Natural killer cell treated with Interleukin-12 subunit alpha and Interleukin-12 subunit beta and Interleukin-15 and Interleukin-18, amount 100 ng/mL, for 72 hours (primary cell): ENCODE results near the gene LRCH4. TPM values are rescaled to one million over a fixed set of nuclear protein-coding genes. Genes with fewer than 3 reads are reported as not detected.

ENCODE experiments used
- ATAC-seq, 2 donors: fragments of 150-1000 bp; cut with Tn5 transposase in 1 of 2; sonication (Bioruptor Pico), chemical (Tn5 transposase) in 1 of 2; 2 replicates each; pipeline ENCODE4 v1.10.0; 2021
- DNase-seq: peaks from one replicate; pipeline ENCODE4 v3.0.0; 2022; ENCODE audit warnings: low spot score
- H3K27ac Mint-ChIP-seq, 2 donors: 1 replicate in 1 of 2; 2 replicates in 1 of 2; pipeline ENCODE4 v1.8.0; 2022; ENCODE audit warnings: mixed read lengths in 2 of 2, mild to moderate bottlenecking in 1 of 2, moderate library complexity in 1 of 2
- H3K27me3 Mint-ChIP-seq, 2 donors: 1 replicate in 1 of 2; 2 replicates in 1 of 2; pipeline ENCODE4 v1.8.0; 2022; ENCODE audit warnings: mixed read lengths in 2 of 2
- H3K36me3 Mint-ChIP-seq: one replicate; pipeline ENCODE4 v1.8.0; 2022; ENCODE audit warnings: mixed read lengths
- H3K4me1 Mint-ChIP-seq, 2 donors: 1 replicate in 1 of 2; 2 replicates in 1 of 2; pipeline ENCODE4 v1.8.0; 2022; ENCODE audit warnings: low read depth in 2 of 2, mixed read lengths in 2 of 2, mild to moderate bottlenecking in 1 of 2
- H3K4me3 Mint-ChIP-seq: one replicate; pipeline ENCODE4 v1.8.0; 2022; ENCODE audit warnings: mixed read lengths
- H3K9me3 Mint-ChIP-seq: 2 replicates; pipeline ENCODE4 v1.8.0; 2022; ENCODE audit warnings: mixed read lengths
- total RNA-seq, 2 donors: library from RNA; stranded (reverse); gene quantifications; one replicate each; pipeline ENCODE4 v1.2.3, GENCODE V29; 2022

Gene LRCH4, protein sequence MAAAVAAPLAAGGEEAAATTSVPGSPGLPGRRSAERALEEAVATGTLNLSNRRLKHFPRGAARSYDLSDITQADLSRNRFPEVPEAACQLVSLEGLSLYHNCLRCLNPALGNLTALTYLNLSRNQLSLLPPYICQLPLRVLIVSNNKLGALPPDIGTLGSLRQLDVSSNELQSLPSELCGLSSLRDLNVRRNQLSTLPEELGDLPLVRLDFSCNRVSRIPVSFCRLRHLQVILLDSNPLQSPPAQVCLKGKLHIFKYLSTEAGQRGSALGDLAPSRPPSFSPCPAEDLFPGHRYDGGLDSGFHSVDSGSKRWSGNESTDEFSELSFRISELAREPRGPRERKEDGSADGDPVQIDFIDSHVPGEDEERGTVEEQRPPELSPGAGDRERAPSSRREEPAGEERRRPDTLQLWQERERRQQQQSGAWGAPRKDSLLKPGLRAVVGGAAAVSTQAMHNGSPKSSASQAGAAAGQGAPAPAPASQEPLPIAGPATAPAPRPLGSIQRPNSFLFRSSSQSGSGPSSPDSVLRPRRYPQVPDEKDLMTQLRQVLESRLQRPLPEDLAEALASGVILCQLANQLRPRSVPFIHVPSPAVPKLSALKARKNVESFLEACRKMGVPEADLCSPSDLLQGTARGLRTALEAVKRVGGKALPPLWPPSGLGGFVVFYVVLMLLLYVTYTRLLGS
- total RNA-seq: 100 to 1,000 TPM; 125 to 150 TPM

DNA sequence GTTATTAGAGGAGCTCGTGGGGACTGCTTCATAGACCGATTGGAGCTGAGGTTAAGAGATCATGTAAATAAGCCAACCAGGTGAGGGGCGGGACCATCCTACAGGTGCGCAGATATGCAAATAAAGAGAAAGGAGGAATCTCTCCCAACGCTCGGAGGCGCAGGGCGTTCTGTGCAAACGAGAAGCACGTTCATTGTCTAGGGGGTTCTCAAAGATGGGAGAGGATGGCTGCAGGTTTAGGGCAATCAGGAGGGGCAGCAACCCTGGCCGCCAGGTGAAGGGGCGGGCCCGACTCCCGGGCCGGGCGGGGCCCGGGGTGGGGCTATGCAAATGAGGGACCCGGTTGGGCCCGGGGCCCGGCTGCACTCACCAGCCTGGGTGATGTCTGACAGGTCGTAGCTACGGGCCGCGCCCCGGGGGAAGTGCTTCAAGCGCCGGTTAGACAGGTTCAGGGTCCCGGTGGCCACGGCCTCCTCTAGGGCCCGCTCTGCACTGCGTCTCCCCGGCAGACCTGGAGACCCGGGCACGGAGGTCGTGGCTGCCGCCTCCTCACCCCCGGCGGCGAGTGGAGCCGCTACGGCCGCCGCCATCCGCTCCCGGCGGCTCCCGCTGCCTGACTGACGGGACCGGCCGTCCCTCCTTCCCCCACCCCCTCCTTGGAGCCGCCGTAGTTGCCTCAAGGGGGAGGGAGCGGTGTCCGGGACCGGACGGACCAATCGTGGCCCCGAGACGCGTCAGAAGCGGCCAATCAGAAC lies at the start of gene LRCH4:
Gene LRCH4 (minus strand): TSS at position 619 of the 755 bp plus-strand sequence. CDS start 29 bp downstream, at position 590.
- Mint-ChIP-seq H3K9me3 (no peaks in the 10 kb centered on the region), H3K27me3 (peaks cover 6 to 7% of the 10 kb centered on the region in 2 donors), H3K36me3 (no peaks in the 10 kb centered on the region), H3K4me3 (peak within 1 kb of the TSS; percentile 98), H3K4me1 (peaks cover 25 to 29% of the 10 kb centered on the region in 2 donors), H3K27ac (peak within 1 kb of the TSS; percentile 96 to 97)
- ATAC-seq (peak; percentile 32 to 55), DNase-seq (no peak)

DNA sequence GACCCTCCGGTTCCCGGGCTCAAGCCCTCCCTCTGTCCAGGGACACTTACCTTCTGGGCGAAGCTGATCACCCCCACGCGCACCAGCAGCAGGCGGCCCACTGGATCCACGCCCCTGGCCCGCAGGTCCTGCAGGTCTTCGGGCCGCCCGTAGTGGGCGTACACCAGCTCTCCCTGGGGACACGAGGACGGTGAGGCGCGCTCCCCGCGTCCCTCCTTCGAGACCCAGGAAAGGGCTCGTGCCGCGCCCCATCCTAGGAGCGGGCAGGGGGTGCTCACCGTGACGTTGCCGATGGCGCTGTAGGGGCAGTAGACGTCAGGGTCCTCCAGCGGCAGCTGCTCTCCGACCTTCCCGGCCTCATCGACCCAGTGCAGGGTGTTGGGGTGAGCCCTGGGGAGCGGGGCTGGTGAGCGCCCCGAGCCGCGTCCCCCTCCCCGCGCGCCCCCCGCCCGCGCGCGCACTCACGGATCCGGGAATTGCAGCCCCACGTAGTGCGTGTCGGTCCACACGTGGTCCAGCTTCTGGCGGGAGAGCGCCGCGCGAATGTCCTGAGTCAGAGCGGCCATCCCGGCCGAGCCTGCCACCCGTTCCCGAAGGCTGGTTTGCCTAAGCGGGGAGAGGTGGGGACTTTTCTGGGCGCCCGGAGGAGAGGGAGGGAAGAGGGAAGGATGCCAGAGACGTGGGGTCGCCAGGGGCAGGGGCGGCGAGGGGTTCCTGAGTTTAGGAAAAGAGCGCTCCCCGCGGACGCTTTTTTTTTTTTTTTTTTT lies 47.2 kb upstream of the LRCH4 start:
- peak; percentile 69 for DNase-seq
- Mint-ChIP-seq H3K27me3 (no peaks in the 10 kb centered on the region), H3K36me3 (no peaks in the 10 kb centered on the region), H3K27ac (peak overlapping the region; percentile 77 to 82), H3K4me3 (peak overlapping the region; percentile 86), H3K9me3 (no peaks in the 10 kb centered on the region), H3K4me1 (peaks cover 7 to 20% of the 10 kb centered on the region in 2 donors)
- ATAC-seq: peak; percentile 80 to 83

DNA sequence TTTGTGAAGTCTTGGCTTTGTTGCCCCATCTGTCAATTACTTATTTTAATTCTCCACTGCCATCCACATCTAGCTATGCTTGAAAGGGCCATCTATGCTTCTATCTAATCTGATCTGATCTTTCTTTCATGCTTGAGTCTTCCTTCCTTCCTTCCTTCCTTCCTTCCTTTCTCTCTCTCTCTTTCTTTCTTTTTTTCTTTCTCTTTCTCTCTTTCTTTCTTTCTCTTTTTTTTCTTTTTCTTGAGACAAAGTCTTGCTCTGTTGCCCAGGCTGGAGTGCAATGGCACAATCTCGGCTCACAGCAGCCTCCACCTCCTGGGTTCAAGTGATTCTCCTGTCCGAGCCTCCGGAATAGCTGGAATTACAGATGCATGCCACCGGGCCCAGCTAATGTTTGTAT lies 44.1 kb upstream of the LRCH4 start:
- Mint-ChIP-seq H3K27me3 (no peaks in the 10 kb centered on the region), H3K36me3 (no peaks in the 10 kb centered on the region), H3K4me3 (no peak overlapping the region), H3K9me3 (no peaks in the 10 kb centered on the region), H3K4me1 (peaks cover 13 to 33% of the 10 kb centered on the region in 2 donors), H3K27ac (peak overlapping the region in 1 of 2 donors; percentile 26)
- DNase-seq: no peak
- ATAC-seq: no peak

DNA sequence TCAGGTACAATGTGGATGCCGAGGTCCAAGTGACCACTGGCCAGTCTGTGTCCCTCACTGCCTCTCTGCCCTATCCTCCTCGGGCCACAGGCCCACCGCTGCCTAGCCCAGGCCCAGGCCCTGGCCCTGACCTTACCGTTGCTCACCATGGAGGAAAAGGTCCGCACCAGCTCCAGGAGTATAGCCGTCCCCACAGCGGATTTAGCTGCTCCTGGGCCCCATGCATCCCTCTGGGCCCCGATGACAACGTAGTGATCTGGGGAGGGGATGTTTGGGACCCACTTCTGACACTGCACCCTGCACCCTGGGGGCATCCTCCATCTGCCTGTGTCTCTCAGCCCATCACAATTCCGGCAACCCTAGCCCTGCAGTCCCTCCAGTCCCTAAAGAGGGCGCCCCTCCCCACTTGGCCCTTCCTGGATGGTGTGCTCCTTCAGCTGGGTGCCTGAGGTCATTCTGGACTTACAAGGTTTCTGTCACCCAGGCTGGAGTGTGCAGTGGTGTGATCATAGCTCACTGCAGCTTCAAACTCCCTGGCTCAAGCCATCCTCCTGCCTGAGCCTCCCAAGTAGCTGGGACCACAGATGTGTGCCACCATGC lies 43.3 kb upstream of the LRCH4 start:
- H3K4me3 Mint-ChIP-seq: no peak overlapping the region
- no peaks in the 10 kb centered on the region for H3K36me3 Mint-ChIP-seq
- DNase-seq (no peak), ATAC-seq (no peak)
- peaks cover 12 to 32% of the 10 kb centered on the region in 2 donors for H3K4me1 Mint-ChIP-seq
- H3K9me3 Mint-ChIP-seq: no peaks in the 10 kb centered on the region
- H3K27ac Mint-ChIP-seq: peak overlapping the region; percentile 62 to 68
- H3K27me3 Mint-ChIP-seq: no peaks in the 10 kb centered on the region

DNA sequence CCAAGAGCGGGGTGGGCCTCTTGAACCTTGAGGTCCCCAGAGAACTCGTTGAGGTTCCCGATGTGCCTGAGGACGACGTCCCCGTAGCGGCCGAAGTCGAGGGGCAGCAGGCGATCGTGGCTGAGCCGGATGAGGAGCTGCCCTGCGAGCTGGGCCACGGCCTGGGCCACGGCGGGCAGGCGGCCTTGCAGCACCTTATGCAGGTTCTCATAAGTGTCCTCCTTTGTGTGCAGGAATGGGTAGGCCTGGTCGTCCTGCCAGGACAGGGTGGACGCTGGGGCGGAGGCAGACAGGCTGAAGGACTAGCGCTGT lies 41.3 kb upstream of the LRCH4 start:
- peak overlapping the region in 1 of 2 donors; percentile 46 for H3K27ac Mint-ChIP-seq

DNA sequence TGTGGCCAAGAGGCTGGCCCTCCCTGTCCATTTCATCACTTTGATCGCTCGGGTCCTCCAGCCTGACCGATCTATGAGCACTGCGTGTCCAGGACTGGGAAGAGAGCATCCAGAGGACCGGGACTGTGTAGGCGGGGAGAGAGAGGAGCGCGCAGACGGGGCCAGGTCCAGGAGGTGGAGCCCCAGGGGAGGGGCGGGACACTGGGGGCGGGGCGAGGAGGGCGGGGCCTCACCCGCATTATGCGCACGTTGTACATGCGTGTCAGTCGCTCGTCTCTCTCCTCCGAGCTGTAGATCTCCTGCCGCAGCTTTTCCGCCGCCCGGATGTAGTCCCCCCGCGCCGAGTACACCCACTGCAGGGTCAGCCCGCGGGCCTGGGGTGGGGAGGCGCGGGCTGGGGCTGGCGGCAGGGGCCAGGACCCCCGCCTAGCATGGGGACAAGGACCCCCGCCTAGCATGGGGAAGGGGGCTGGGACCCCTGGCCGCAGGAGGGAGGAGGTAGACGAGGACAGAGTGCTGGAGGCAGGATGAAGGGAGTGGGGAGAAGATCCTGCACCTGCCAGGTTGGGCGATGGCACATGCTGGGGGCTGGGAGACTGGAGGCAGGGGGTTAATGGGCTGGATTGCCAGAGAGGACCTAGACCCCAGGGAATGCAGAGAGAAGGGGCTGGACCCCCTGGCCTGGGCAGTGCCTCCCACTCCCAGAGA lies 40.8 kb upstream of the LRCH4 start:
- H3K27ac Mint-ChIP-seq: peak overlapping the region; percentile 46 to 56
- H3K36me3 Mint-ChIP-seq: no peaks in the 10 kb centered on the region
- H3K4me1 Mint-ChIP-seq: peaks cover 6 to 21% of the 10 kb centered on the region in 2 donors
- H3K9me3 Mint-ChIP-seq: no peaks in the 10 kb centered on the region
- peak overlapping the region; percentile 65 for H3K4me3 Mint-ChIP-seq
- peak; percentile 98 to 99 for ATAC-seq
- H3K27me3 Mint-ChIP-seq: no peaks in the 10 kb centered on the region
- DNase-seq: peak; percentile 86

More for the DNA sequence above, 41.3 kb upstream of the LRCH4 start:
- no peaks in the 10 kb centered on the region for H3K27me3 Mint-ChIP-seq
- H3K36me3 Mint-ChIP-seq: no peaks in the 10 kb centered on the region
- ATAC-seq (no peak), DNase-seq (no peak)
- peaks cover 6 to 23% of the 10 kb centered on the region in 2 donors for H3K4me1 Mint-ChIP-seq
- no peaks in the 10 kb centered on the region for H3K9me3 Mint-ChIP-seq
- H3K4me3 Mint-ChIP-seq: peak overlapping the region; percentile 65

DNA sequence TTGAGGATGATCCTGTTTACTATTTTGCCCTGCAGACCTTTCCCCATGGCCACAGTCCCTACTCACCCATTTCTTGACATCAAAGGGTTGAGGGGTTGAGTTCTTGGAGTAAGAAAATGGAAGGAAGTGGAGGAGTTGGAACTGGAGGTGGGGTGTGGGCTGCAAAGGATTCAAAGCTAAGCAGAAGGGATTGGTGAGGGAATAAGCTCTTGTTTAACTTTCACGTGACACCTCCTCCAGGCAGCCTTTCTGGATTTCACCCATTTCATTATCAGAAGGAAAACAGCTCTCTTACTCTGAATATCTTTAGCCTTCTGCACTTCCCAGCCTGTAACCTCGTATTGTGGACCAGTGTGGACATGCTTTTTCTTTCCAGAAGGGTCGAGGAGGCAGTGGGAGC lies 40.1 kb upstream of the LRCH4 start:
- Mint-ChIP-seq H3K27me3 (no peaks in the 10 kb centered on the region), H3K4me1 (peaks cover 6 to 21% of the 10 kb centered on the region in 2 donors), H3K9me3 (no peaks in the 10 kb centered on the region), H3K36me3 (no peaks in the 10 kb centered on the region), H3K27ac (peak overlapping the region; percentile 46 to 56), H3K4me3 (peak overlapping the region; percentile 65)
- ATAC-seq (no peak), DNase-seq (no peak)

DNA sequence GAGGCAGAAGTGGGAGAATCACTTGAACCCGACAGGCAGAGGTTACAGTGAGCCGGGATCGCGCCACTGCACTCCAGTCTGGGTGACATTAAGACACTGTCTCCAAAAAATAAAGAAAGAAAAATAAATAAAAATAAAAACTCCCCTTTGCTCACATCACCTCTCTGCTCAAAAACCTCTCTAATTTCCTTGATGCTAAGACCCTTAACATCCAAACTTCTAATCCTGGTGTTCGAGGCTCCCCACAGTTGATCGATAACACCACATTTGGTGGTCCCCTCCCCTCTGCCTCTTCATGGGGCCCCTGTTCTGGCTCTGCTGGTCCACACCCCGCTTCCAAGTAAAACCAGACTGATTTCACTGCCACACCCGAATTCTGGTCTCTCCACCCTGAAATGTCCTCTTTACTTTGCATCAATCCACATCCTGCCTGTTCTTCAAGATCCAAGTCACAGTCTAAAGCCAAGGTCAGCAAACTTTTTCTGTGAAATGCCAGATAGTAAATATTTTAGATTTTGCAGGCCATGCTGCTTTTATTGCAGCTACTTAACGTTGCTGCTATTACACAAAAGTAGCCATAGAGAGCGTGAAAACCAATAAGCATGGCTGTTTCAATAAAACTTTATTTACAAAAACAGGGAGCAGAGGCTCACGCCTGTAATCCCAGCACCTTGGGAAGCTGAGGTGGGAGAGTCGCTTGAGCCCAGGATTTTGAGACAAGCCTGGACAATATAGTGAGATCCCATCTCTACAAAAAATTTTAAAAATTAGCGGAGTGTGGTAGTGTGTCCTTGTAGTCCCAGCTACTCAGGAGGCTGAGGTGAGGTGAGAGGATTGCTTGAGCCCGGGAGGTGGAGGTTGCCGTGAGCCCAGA lies 38.3 kb upstream of the LRCH4 start:
- Mint-ChIP-seq H3K27me3 (no peaks in the 10 kb centered on the region), H3K4me3 (no peak overlapping the region), H3K4me1 (peaks cover 6 to 14% of the 10 kb centered on the region in 2 donors), H3K36me3 (no peaks in the 10 kb centered on the region), H3K27ac (no peak overlapping the region), H3K9me3 (no peaks in the 10 kb centered on the region)
- no peak for DNase-seq
- no peak for ATAC-seq

DNA sequence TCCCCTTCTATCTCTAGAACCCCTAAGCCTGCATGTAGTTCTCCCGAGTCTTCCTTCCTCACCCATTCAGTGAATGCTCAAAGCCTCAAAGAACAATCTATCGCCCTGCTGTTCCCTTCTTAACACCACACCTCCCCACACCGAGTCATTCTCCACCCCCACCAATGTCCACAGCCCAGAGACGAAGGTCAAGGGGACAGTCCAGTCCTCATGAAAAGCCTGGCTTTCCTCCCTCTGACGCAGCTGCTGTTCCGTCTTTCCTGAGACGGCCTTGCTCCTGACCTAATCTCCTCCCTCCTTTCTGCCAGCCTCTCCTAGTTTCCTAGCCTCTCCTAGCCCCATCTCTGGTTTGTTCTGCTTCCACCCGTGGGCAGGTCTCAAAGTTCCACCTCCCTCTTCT lies 35.6 kb upstream of the LRCH4 start:
- no peak for ATAC-seq
- no peaks in the 10 kb centered on the region for H3K36me3 Mint-ChIP-seq
- H3K27me3 Mint-ChIP-seq: no peaks in the 10 kb centered on the region
- H3K9me3 Mint-ChIP-seq: no peaks in the 10 kb centered on the region
- no peak overlapping the region for H3K27ac Mint-ChIP-seq
- H3K4me1 Mint-ChIP-seq: peaks cover 6 to 9% of the 10 kb centered on the region in 2 donors
- no peak for DNase-seq
- H3K4me3 Mint-ChIP-seq: no peak overlapping the region

DNA sequence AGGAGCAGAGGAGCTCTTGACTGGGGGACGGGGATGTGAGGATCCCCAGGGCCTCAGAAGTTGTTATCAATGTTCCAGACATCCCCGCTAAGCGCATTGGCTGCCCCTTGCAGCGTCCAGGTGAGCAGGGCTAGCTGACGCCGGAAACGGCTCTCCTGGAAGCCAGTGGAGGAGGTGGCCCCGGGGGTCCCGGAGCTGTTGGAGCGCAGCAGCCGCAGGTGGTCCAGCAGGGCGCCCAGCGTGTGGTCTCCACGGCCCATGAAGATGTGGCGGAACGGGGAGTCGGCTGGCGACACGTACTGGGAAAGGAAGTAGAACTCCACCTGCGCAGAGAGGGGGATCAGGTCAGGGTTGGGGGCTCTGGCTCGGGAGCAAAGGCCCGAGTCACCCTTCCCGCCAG lies 34.9 kb upstream of the LRCH4 start:
- ATAC-seq (no peak), DNase-seq (no peak)
- no peak overlapping the region for H3K27ac Mint-ChIP-seq
- no peaks in the 10 kb centered on the region for H3K36me3 Mint-ChIP-seq
- peaks cover 5 to 6% of the 10 kb centered on the region in 2 donors for H3K4me1 Mint-ChIP-seq
- no peaks in the 10 kb centered on the region for H3K9me3 Mint-ChIP-seq
- no peak overlapping the region for H3K4me3 Mint-ChIP-seq
- no peaks in the 10 kb centered on the region for H3K27me3 Mint-ChIP-seq

DNA sequence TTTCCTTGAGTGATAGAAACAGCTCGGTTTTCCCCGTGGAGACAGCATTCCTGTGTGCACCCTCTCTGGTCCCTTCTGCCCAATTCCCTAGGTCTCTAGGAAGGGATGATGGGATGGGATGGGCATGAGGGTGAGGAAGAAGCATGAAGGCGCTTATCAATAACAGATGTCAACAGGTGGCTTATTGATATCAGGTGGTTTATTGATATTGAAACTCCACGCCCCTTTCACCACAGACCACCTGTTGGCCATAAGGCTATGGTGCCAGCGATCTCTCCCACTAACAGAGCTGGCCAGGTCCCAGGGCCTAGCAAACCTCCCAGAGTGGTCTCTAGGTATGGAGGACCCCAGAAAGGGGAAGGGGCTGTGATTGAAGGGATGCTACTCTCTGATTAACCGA lies 34.3 kb upstream of the LRCH4 start:
- ATAC-seq (no peak), DNase-seq (no peak)
- H3K9me3 Mint-ChIP-seq: no peaks in the 10 kb centered on the region
- H3K4me1 Mint-ChIP-seq: peaks cover 0 to under 1% of the 10 kb centered on the region in 2 donors
- no peak overlapping the region for H3K4me3 Mint-ChIP-seq
- no peaks in the 10 kb centered on the region for H3K27me3 Mint-ChIP-seq
- H3K27ac Mint-ChIP-seq: no peak overlapping the region
- no peaks in the 10 kb centered on the region for H3K36me3 Mint-ChIP-seq
